Liver (tissue), 9 donors: ENCODE results near the gene CDC42BPA. TPM values are rescaled to one million over a fixed set of nuclear protein-coding genes. Genes with fewer than 3 reads are reported as not detected.

Experiments
- DNase-seq: peaks from one replicate; pipeline ENCODE4 v3.0.0-alpha.2; 2017; ENCODE audit warnings: low spot score
- H3K27ac ChIP-seq, 2 donors: one replicate each; pipeline ENCODE4 v1.7.0; 2013; ENCODE audit warnings: inconsistent platforms in 2 of 2, low read length in 2 of 2, control low read depth in 1 of 2, low read depth in 1 of 2, mild to moderate bottlenecking in 1 of 2
- H3K27me3 ChIP-seq, 4 donors: one replicate each; pipeline versions ENCODE4 v1.6.1 to v1.7.0; 2013; ENCODE audit warnings: low read length in 3 of 4, inconsistent platforms in 1 of 4, mild to moderate bottlenecking in 1 of 4, moderate library complexity in 1 of 4; ENCODE audit not compliant: control insufficient read depth in 4 of 4, insufficient read depth in 4 of 4
- H3K36me3 ChIP-seq, 4 donors: one replicate each; pipeline versions ENCODE4 v1.6.1 to v1.7.0; 2013; ENCODE audit warnings: low read length in 3 of 4, mild to moderate bottlenecking in 3 of 4, low read depth in 1 of 4, moderate library complexity in 1 of 4; ENCODE audit not compliant: control insufficient read depth in 4 of 4, insufficient read depth in 3 of 4
- H3K4me1 ChIP-seq, 4 donors: one replicate each; pipeline versions ENCODE4 v1.6.1 to v1.7.0; 2013; ENCODE audit warnings: low read length in 3 of 4, mild to moderate bottlenecking in 3 of 4, moderate library complexity in 1 of 4; ENCODE audit not compliant: control insufficient read depth in 4 of 4, insufficient read depth in 4 of 4
- H3K4me3 ChIP-seq, 3 donors: one replicate each; pipeline versions ENCODE4 v1.6.1 to v1.7.0; 2013; ENCODE audit warnings: low read length in 3 of 3, control low read depth in 1 of 3, low read depth in 1 of 3, mild to moderate bottlenecking in 1 of 3
- H3K9ac ChIP-seq, 2 donors: one replicate each; pipeline ENCODE4 v1.7.0; 2013; ENCODE audit warnings: low read length in 2 of 2, mild to moderate bottlenecking in 2 of 2, moderate library complexity in 2 of 2, control low read depth in 1 of 2, low read depth in 1 of 2
- H3K9me3 ChIP-seq, 4 donors: one replicate each; pipeline versions ENCODE4 v1.6.1 to v1.7.0; 2013; ENCODE audit warnings: low read length in 3 of 4; ENCODE audit not compliant: control insufficient read depth in 4 of 4
- EGR1 ChIP-seq, 2 donors: IDR thresholded peaks; 2 replicates each; pipeline ENCODE4 v1.6.1; 2016 to 2018; ENCODE audit warnings: antibody characterized with exemption in 2 of 2, low read depth in 2 of 2
- FOXA1 ChIP-seq: IDR thresholded peaks from 2 replicates; pipeline ENCODE4 v1.6.1; 2016; ENCODE audit warnings: antibody characterized with exemption
- FOXA2 ChIP-seq: IDR thresholded peaks from 2 replicates; pipeline ENCODE4 v1.6.1; 2016; ENCODE audit warnings: antibody characterized with exemption
- GABPA ChIP-seq, 2 donors: IDR thresholded peaks in 1 of 2; conservative IDR thresholded peaks in 1 of 2; 2 replicates each; pipeline ENCODE4 v1.6.1; 2016; ENCODE audit warnings: antibody characterized with exemption in 2 of 2, mild to moderate bottlenecking in 1 of 2, moderate library complexity in 1 of 2
- HNF4A ChIP-seq, 2 donors: conservative IDR thresholded peaks; 2 replicates each; pipeline ENCODE4 v1.6.1; 2016; ENCODE audit warnings: antibody characterized with exemption in 2 of 2, mild to moderate bottlenecking in 2 of 2
- HNF4G ChIP-seq: IDR thresholded peaks from 2 replicates; pipeline ENCODE4 v1.6.1; 2016; ENCODE audit warnings: antibody characterized with exemption
- JUND ChIP-seq, 2 donors: IDR thresholded peaks; 2 replicates each; pipeline ENCODE4 v1.6.1; 2016; ENCODE audit warnings: antibody characterized with exemption in 2 of 2
- NR2F2 ChIP-seq: IDR thresholded peaks from 2 replicates; pipeline ENCODE4 v1.6.1; 2016; ENCODE audit warnings: antibody characterized with exemption
- RAD21 ChIP-seq, 2 donors: IDR thresholded peaks; 2 replicates each; pipeline ENCODE4 v1.6.1; 2016; ENCODE audit warnings: antibody characterized with exemption in 2 of 2, mild to moderate bottlenecking in 2 of 2
- RXRA ChIP-seq, 2 donors: IDR thresholded peaks; 2 replicates each; pipeline ENCODE4 v1.6.1; 2017 to 2018; ENCODE audit warnings: antibody characterized with exemption in 2 of 2, mild to moderate bottlenecking in 1 of 2
- SP1 ChIP-seq: IDR thresholded peaks from 2 replicates; pipeline ENCODE4 v1.6.1; 2018; ENCODE audit warnings: antibody characterized with exemption, mild to moderate bottlenecking
- TAF1 ChIP-seq: conservative IDR thresholded peaks from 2 replicates; pipeline ENCODE4 v1.6.1; 2016; ENCODE audit warnings: antibody characterized with exemption, mild to moderate bottlenecking
- YY1 ChIP-seq: IDR thresholded peaks from 2 replicates; pipeline ENCODE4 v1.6.1; 2016; ENCODE audit warnings: antibody characterized with exemption, mild to moderate bottlenecking
- WGBS: extraction: QIAGEN DNeasy Blood & Tissue Kit; methylation state at CpG from one replicate; pipeline ENCODE4 v1.1.7; 2013; 5-methylcytosine and 5-hydroxymethylcytosine counted together
- polyA plus RNA-seq, 2 donors: library from polyadenylated mRNA; stranded (reverse) in 1 of 2; unstranded in 1 of 2; fragments of 200-250 nt in 1 of 2; fragments of >200 nt in 1 of 2; fragmentation: Nextera tagmentation in 1 of 2; extraction: Ambion mirVana in 1 of 2; gene quantifications; one replicate each; pipeline versions ENCODE4 v1.2.1 to v1.2.3, GENCODE V29; 2013 to 2015
- total RNA-seq, 2 donors: library from RNA; depleted of rRNA; stranded (reverse); fragments of >200 nt; gene quantifications; one replicate each; pipeline ENCODE4 v1.2.3, GENCODE V29; 2014
- TF ChIP-seq, protein P1 (sequence below): IDR thresholded peaks from 2 replicates; pipeline ENCODE4 v1.6.1; 2016; ENCODE audit warnings: antibody characterized with exemption
- TF ChIP-seq, protein P2 (sequence below): IDR thresholded peaks from 2 replicates; pipeline ENCODE4 v1.6.1; 2016; ENCODE audit warnings: antibody characterized with exemption, mild to moderate bottlenecking
- TF ChIP-seq, protein P3 (sequence below): IDR thresholded peaks from 2 replicates; pipeline ENCODE4 v1.6.1; 2016; ENCODE audit warnings: antibody characterized with exemption
- TF ChIP-seq, protein P4 (sequence below): fragments of 150-350 bp; IDR thresholded peaks from 2 replicates; pipeline ENCODE4 v1.5.1; 2017; ENCODE audit warnings: improper control_type of control experiment, low read depth, low read length; ENCODE audit not compliant: missing input control
- TF ChIP-seq, protein P5 (sequence below): IDR thresholded peaks from 2 replicates; pipeline ENCODE4 v1.6.1; 2016; ENCODE audit warnings: antibody characterized with exemption
- donor health status: healthy.
- donor health status: healthy.
- donor health status: healthy.
- donor health status: healthy.
- donor health status: healthy.

Gene CDC42BPA
- total and polyA plus RNA-seq, 4 donors: 5.8 to 39.9 (median 24.3) TPM

DNA sequence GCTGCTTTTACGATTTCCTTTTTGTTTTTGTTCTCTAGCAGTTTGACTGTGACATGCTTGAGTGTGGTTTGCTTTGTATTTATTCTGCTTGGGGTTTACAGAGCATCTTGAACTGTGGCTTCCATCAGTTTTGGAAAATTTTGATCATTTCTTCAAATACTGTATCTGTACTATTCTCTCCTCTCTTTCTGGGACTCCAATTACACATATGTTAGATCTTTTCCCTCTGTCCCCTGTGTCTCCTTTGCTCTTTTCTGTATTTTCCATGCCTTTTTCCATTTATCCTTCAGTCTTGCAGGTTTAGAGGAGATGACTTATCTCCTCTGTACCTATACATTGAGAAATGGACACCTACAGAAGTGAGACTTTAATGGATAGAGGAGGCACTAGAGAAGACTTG is 346.5 kb downstream of the CDC42BPA start:
- Histone ChIP-seq H3K4me3 (no peak overlapping the region), H3K9ac (no peak overlapping the region), H3K9me3 (no peaks in the 10 kb centered on the region), H3K4me1 (peaks cover 23 to 45% (median 39%) of the 10 kb centered on the region in 4 donors), H3K27ac (no peak overlapping the region), H3K27me3 (no peaks in the 10 kb centered on the region), H3K36me3 (peaks cover 0 to 9% (median 5%) of the 10 kb centered on the region in 4 donors)
- DNase-seq: no peak
- no peak for TF ChIP-seq SP1
- no peak for TF ChIP-seq RAD21 (IDR thresholded peaks at IDR 0.05)
- TF ChIP-seq EGR1 (IDR thresholded peaks at IDR 0.05; ENCODE audit: low read depth in 2 of 2): no peak
- TF ChIP-seq FOXA2: no peak
- no peak for TF ChIP-seq YY1
- TF ChIP-seq GABPA (IDR thresholded peaks at IDR 0.05 in 1 of 2, conservative IDR thresholded peaks at IDR 0.05 in 1 of 2): no peak
- TF ChIP-seq, protein P1, sequence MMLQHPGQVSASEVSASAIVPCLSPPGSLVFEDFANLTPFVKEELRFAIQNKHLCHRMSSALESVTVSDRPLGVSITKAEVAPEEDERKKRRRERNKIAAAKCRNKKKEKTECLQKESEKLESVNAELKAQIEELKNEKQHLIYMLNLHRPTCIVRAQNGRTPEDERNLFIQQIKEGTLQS: no peak
- no peak for TF ChIP-seq HNF4G
- no peak for TF ChIP-seq RXRA (IDR thresholded peaks at IDR 0.05)
- no peak for TF ChIP-seq NR2F2
- TF ChIP-seq TAF1: no peak
- TF ChIP-seq, protein P2, sequence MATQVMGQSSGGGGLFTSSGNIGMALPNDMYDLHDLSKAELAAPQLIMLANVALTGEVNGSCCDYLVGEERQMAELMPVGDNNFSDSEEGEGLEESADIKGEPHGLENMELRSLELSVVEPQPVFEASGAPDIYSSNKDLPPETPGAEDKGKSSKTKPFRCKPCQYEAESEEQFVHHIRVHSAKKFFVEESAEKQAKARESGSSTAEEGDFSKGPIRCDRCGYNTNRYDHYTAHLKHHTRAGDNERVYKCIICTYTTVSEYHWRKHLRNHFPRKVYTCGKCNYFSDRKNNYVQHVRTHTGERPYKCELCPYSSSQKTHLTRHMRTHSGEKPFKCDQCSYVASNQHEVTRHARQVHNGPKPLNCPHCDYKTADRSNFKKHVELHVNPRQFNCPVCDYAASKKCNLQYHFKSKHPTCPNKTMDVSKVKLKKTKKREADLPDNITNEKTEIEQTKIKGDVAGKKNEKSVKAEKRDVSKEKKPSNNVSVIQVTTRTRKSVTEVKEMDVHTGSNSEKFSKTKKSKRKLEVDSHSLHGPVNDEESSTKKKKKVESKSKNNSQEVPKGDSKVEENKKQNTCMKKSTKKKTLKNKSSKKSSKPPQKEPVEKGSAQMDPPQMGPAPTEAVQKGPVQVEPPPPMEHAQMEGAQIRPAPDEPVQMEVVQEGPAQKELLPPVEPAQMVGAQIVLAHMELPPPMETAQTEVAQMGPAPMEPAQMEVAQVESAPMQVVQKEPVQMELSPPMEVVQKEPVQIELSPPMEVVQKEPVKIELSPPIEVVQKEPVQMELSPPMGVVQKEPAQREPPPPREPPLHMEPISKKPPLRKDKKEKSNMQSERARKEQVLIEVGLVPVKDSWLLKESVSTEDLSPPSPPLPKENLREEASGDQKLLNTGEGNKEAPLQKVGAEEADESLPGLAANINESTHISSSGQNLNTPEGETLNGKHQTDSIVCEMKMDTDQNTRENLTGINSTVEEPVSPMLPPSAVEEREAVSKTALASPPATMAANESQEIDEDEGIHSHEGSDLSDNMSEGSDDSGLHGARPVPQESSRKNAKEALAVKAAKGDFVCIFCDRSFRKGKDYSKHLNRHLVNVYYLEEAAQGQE: no peak
- TF ChIP-seq, protein P3, sequence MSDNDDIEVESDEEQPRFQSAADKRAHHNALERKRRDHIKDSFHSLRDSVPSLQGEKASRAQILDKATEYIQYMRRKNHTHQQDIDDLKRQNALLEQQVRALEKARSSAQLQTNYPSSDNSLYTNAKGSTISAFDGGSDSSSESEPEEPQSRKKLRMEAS: no peak
- TF ChIP-seq, protein P4, sequence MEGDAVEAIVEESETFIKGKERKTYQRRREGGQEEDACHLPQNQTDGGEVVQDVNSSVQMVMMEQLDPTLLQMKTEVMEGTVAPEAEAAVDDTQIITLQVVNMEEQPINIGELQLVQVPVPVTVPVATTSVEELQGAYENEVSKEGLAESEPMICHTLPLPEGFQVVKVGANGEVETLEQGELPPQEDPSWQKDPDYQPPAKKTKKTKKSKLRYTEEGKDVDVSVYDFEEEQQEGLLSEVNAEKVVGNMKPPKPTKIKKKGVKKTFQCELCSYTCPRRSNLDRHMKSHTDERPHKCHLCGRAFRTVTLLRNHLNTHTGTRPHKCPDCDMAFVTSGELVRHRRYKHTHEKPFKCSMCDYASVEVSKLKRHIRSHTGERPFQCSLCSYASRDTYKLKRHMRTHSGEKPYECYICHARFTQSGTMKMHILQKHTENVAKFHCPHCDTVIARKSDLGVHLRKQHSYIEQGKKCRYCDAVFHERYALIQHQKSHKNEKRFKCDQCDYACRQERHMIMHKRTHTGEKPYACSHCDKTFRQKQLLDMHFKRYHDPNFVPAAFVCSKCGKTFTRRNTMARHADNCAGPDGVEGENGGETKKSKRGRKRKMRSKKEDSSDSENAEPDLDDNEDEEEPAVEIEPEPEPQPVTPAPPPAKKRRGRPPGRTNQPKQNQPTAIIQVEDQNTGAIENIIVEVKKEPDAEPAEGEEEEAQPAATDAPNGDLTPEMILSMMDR: no peak
- TF ChIP-seq JUND (IDR thresholded peaks at IDR 0.05): no peak
- TF ChIP-seq, protein P5, sequence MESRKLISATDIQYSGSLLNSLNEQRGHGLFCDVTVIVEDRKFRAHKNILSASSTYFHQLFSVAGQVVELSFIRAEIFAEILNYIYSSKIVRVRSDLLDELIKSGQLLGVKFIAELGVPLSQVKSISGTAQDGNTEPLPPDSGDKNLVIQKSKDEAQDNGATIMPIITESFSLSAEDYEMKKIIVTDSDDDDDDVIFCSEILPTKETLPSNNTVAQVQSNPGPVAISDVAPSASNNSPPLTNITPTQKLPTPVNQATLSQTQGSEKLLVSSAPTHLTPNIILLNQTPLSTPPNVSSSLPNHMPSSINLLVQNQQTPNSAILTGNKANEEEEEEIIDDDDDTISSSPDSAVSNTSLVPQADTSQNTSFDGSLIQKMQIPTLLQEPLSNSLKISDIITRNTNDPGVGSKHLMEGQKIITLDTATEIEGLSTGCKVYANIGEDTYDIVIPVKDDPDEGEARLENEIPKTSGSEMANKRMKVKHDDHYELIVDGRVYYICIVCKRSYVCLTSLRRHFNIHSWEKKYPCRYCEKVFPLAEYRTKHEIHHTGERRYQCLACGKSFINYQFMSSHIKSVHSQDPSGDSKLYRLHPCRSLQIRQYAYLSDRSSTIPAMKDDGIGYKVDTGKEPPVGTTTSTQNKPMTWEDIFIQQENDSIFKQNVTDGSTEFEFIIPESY: no peak
- WGBS: 100% methylated on average over 1 of the region's 1 CpG

DNA sequence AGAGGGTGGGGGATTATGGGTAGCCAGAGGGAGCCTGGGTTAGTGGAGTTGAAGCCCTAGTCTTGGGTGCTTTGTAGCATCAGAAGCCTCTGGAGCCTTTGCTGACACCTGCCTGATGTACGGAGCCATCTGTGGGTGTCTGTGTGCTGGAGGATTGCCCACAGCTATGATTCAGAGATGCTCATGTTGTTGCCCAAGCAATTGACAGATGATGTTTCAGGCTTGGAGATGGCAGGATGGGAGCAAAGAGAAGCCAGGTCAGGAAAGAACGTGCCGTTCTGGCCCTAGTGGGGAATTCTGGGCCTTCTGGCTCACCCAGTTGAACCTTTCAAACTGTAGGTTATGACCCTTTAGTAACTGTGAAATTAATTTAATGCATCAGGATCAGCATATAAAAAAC is 350.6 kb downstream of the CDC42BPA start:
- Histone ChIP-seq H3K27me3 (no peaks in the 10 kb centered on the region), H3K9ac (no peak overlapping the region), H3K4me1 (peaks cover 5 to 33% (median 23%) of the 10 kb centered on the region in 4 donors), H3K36me3 (peaks cover 2 to 21% (median 10%) of the 10 kb centered on the region in 4 donors), H3K9me3 (no peaks in the 10 kb centered on the region), H3K4me3 (no peak overlapping the region), H3K27ac (no peak overlapping the region)
- DNase-seq: no peak
- 50% methylated on average over 3 of the region's 3 CpGs for WGBS
- TF ChIP-seq TAF1 (no peak), HNF4A (conservative IDR thresholded peaks at IDR 0.05) (peak in 1 of 2 donors; percentile 63), EGR1 (IDR thresholded peaks at IDR 0.05; ENCODE audit: low read depth in 2 of 2) (no peak), RXRA (IDR thresholded peaks at IDR 0.05) (peak; percentile 15 to 92), FOXA1 (no peak), YY1 (peak; percentile 43), FOXA2 (no peak), JUND (IDR thresholded peaks at IDR 0.05) (peak in 1 of 2 donors; percentile 43)
- TF ChIP-seq, protein P3: no peak
- TF ChIP-seq, protein P4: no peak
- TF ChIP-seq, protein P2: no peak
